Neural crest cell (in vitro differentiated cells): ENCODE results near the gene ELMO1. TPM values are rescaled to one million over a fixed set of nuclear protein-coding genes. Genes with fewer than 3 reads are reported as not detected.

ENCODE experiments used
- DNase-seq: peaks from one replicate; pipeline ENCODE4 v3.0.0; 2021; ENCODE audit warnings: low read depth, mixed read lengths, low spot score
- H3K27ac Mint-ChIP-seq: one replicate; pipeline ENCODE4 v1.8.0; 2021; ENCODE audit warnings: mild to moderate bottlenecking, mixed read lengths; ENCODE audit not compliant: unreplicated experiment
- H3K27me3 Mint-ChIP-seq: 2 replicates; pipeline ENCODE4 v1.8.0; 2021; ENCODE audit warnings: low read depth, mild to moderate bottlenecking, mixed read lengths
- H3K36me3 Mint-ChIP-seq: 2 replicates; pipeline ENCODE4 v1.8.0; 2021; ENCODE audit warnings: low read depth, mild to moderate bottlenecking, mixed read lengths
- H3K4me1 Mint-ChIP-seq: 2 replicates; pipeline ENCODE4 v1.8.0; 2021; ENCODE audit warnings: mixed read lengths
- H3K4me3 Mint-ChIP-seq: one replicate; pipeline ENCODE4 v1.8.0; 2021; ENCODE audit warnings: mild to moderate bottlenecking, mixed read lengths
- H3K9me3 Mint-ChIP-seq: 2 replicates; pipeline ENCODE4 v1.8.0; 2021; ENCODE audit warnings: mixed read lengths
- CTCF ChIP-seq: fragments of 200-600 bp; sonication (generic); conservative IDR thresholded peaks from 2 replicates; pipeline ENCODE4 v1.5.0; 2021; ENCODE audit warnings: antibody characterized with exemption, mild to moderate bottlenecking
- total RNA-seq: library from RNA; stranded (reverse); gene quantifications from 2 replicates; pipeline ENCODE4 v1.2.1, GENCODE V29; 2021

ELMO1 gene
- total RNA-seq, 1 donor from 2014 or later: 7.4 TPM

DNA sequence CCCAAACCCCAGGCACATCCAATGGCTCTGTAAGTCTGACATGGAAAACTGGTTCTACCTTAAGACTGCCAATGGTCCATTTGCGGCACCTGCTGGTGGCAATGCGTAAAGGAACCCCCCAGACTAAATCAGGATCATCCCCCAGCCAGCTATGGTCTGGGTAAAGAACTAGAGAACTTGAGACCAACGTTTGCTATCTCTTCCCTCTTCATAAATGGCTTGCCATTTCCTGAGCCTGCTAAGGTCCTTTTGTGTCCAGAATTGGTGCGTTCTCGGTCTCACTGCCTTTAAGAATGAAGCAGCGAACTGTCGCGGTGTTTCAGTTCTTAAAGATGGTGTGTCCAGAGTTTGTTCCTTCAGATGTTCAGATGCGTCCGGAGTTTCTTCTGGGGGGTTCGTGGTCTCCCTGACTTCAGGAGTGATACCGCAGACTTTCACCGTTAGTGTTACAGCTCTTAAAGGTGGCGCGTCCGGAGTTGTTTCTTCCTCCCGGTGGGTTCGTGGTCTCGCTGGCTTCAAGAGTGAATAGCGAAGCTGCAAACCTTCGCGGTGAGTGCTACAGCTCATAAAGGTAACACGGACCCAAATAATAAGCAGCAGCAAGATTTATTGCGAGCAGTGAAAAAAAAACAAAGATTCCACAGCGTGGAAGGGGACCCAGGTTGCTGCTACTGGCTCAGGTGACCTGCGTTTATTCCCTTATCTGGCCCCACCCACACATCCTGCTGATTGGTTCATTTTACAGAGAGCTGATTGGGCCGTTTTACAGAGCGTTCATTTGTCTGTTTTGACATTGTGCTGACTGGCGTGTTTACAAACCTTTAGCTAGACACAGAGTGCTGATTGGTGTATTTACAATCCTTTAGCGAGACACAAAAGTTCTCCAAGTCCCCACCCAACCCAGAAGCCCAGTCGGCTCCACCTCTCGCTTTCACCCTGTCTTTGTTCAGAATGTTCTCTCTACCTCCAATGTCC lies 95.4 kb downstream of the ELMO1 start:
- peaks cover 15% of the 10 kb centered on the region for H3K4me1 Mint-ChIP-seq
- peak; percentile 32 for TF ChIP-seq CTCF
- DNase-seq: no peak

DNA sequence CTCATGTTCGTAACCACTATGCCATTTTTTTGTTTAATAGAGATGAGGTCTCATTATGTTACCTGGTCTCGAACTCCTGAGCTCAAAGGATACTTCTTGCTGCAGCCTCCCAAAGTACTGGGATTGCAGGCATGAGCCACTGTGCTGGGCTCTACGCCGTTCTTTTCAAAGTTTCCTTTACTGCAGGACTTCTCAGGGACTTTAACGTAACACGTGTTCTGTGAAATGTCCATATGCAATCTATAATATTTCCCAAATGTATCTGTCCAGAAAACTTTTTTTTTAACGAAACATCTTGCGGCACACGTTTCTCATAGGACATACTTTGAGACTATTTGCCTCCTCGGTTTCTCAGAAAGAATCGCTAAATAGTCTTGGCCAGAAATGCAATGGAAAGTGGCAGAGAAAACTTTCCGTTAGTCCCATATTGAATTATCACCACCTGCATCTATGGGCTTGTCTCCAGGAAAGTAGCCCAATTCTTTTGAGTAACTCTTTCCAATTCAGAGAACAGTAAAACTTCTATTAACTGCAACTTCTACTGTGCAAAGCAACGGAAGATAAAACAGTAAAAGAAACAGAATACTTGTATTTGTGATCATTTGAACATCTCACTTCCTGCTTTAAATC lies 96.3 kb downstream of the ELMO1 start:
- H3K4me1 Mint-ChIP-seq: peaks cover 15% of the 10 kb centered on the region
- H3K27ac Mint-ChIP-seq: no peak overlapping the region
- TF ChIP-seq CTCF: no peak
- H3K9me3 Mint-ChIP-seq: peaks cover 4% of the 10 kb centered on the region
- no peak for DNase-seq
- H3K27me3 Mint-ChIP-seq: no peaks in the 10 kb centered on the region
- no peaks in the 10 kb centered on the region for H3K36me3 Mint-ChIP-seq
- H3K4me3 Mint-ChIP-seq: no peak overlapping the region

More for the DNA sequence above, 95.4 kb downstream of the ELMO1 start:
- Mint-ChIP-seq H3K27ac (no peak overlapping the region), H3K36me3 (no peaks in the 10 kb centered on the region), H3K9me3 (peaks cover 4% of the 10 kb centered on the region), H3K27me3 (no peaks in the 10 kb centered on the region), H3K4me3 (no peak overlapping the region)

- Mint-ChIP-seq H3K36me3 (no peaks in the 10 kb centered on the region), H3K27me3 (no peaks in the 10 kb centered on the region), H3K27ac (no peak overlapping the region), H3K4me1 (peaks cover 15% of the 10 kb centered on the region), H3K4me3 (no peak overlapping the region), H3K9me3 (peaks cover 4% of the 10 kb centered on the region)
- no peak for TF ChIP-seq CTCF
- DNase-seq: no peak
Measured at GRCh38 chr7:37351716-37352115, 96.9 kb downstream of the ELMO1 start.

DNA sequence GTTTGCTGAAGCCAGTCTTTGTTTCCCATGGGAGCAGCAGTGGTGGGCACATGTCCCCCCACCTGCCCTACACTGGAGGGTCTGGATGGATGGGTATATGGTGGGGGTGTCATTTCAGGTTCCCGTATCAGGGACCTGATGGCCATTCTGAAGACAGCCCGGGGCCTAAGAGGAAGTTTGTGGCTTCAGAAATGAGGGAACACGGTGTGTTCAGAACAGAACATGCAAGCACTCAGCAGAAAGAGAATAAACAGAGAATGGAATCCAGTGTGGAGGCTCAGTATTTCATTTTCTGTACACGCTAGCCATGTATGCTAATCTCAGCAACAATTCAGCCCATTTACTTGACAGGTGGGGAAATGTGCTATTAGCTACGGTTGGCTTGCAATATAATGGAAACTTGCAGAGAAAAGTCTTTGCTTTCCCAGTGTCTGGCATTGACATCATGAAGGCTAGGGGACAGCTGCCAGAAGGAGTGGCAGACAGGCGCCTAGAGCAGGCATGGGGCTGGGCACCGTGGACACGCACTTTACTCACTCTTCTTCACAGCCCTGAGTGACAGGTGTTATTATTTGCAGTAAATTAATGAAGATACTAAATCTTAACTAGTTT lies 98.6 kb downstream of the ELMO1 start:
- Mint-ChIP-seq H3K4me3 (no peak overlapping the region), H3K4me1 (peaks cover 12% of the 10 kb centered on the region), H3K9me3 (peaks cover 4% of the 10 kb centered on the region), H3K27ac (no peak overlapping the region), H3K27me3 (no peaks in the 10 kb centered on the region), H3K36me3 (no peaks in the 10 kb centered on the region)
- no peak for TF ChIP-seq CTCF
- DNase-seq: no peak

GRCh38 chr7:37348982-37349381 lies 99.7 kb downstream of the ELMO1 start:
- Mint-ChIP-seq H3K4me1 (peaks cover 2% of the 10 kb centered on the region), H3K36me3 (no peaks in the 10 kb centered on the region), H3K4me3 (no peak overlapping the region), H3K27ac (no peak overlapping the region), H3K27me3 (no peaks in the 10 kb centered on the region), H3K9me3 (peaks cover 3% of the 10 kb centered on the region)
- DNase-seq: no peak
- TF ChIP-seq CTCF: no peak
